ENCODE measurements around the gene GZMM.

GZMM gene

GRCh38 chr19:519449-519865 lies 24.4 kb upstream of the GZMM start:
- ChIA-PET CTCF (interaction anchor here (4.8 kb wide), 1 partner anchor 9 kb away, joined by 48 read pairs; no protein-coding TSS in a partner anchor), POLR2A (no interaction called here)
- TF ChIP-seq CTCF (IDR thresholded peaks at IDR 0.05; ENCODE audit: control extremely low read depth, extremely low read depth, low read depth, missing control alignments) = no peak
- DNase-seq (ENCODE audit: extremely low spot score) = no peak

- DNase-seq (ENCODE audit: extremely low spot score) = no peak
- POLR2A ChIA-PET = no interaction called here
- no peak for TF ChIP-seq CTCF (IDR thresholded peaks at IDR 0.05; ENCODE audit: control extremely low read depth, extremely low read depth, low read depth, missing control alignments)
- CTCF ChIA-PET = interaction anchor here (1.1 to 4.8 kb wide), 2 partner anchors 8 to 12 kb away, joined by 3 to 48 read pairs; no protein-coding TSS in a partner anchor
Measured at GRCh38 chr19:522726-523125, 21.1 kb upstream of the GZMM start.

- no peak for TF ChIP-seq CTCF (IDR thresholded peaks at IDR 0.05; ENCODE audit: control extremely low read depth, extremely low read depth, low read depth, missing control alignments)
- no peak for DNase-seq (ENCODE audit: extremely low spot score)
- ChIA-PET POLR2A (no interaction called here), CTCF (interaction anchor here (1.1 kb wide), 1 partner anchor 13 kb away, joined by 4 read pairs; no protein-coding TSS in a partner anchor)
Measured at GRCh38 chr19:524062-524674, 19.7 kb upstream of the GZMM start.

- no peak for DNase-seq (ENCODE audit: extremely low spot score)
- TF ChIP-seq CTCF (IDR thresholded peaks at IDR 0.05; ENCODE audit: control extremely low read depth, extremely low read depth, low read depth, missing control alignments) = no peak
- ChIA-PET CTCF (interaction anchor here (2.2 kb wide), 1 partner anchor 14 kb away, joined by 10 read pairs; no protein-coding TSS in a partner anchor), POLR2A (no interaction called here)
Measured at GRCh38 chr19:525029-525428, 18.8 kb upstream of the GZMM start.

- CTCF ChIA-PET = interaction anchor here (2.2 kb wide), 1 partner anchor 15 kb away, joined by 10 read pairs; no protein-coding TSS in a partner anchor
- POLR2A ChIA-PET = no interaction called here
- DNase-seq (ENCODE audit: extremely low spot score) = no peak
- no peak for TF ChIP-seq CTCF (IDR thresholded peaks at IDR 0.05; ENCODE audit: control extremely low read depth, extremely low read depth, low read depth, missing control alignments)
Measured at GRCh38 chr19:525857-526419, 17.9 kb upstream of the GZMM start.

GRCh38 chr19:530134-531008 lies 13.5 kb upstream of the GZMM start:
- ChIA-PET CTCF (interaction anchor here (1.0 to 6.4 kb wide), 5 partner anchors 8 to 99 kb away, joined by 3 to 79 read pairs (median 3); no protein-coding TSS in a partner anchor), POLR2A (interaction anchor here (0.6 to 1.6 kb wide), 3 partner anchors 13 to 24 kb away, joined by 3 to 11 read pairs (median 6); no protein-coding TSS in a partner anchor)
- no peak for DNase-seq (ENCODE audit: extremely low spot score)
- no peak for TF ChIP-seq CTCF (IDR thresholded peaks at IDR 0.05; ENCODE audit: control extremely low read depth, extremely low read depth, low read depth, missing control alignments)
